Gastroesophageal sphincter (tissue), 4 donors: Measurements from ENCODE around the gene TMEM191C. TPM values are rescaled to one million over a fixed set of nuclear protein-coding genes. Genes with fewer than 3 reads are reported as not detected.

Experiments used
- total RNA-seq, 4 donors: library from RNA; depleted of rRNA; stranded (reverse); fragments of >200 nt; gene quantifications; one replicate each; pipeline ENCODE4 v1.1.0, GENCODE V29; 2016

The TMEM191C gene
- total RNA-seq, 4 donors from 2014 or later: 0.15 to 4.4 (median 0.27) TPM; not detected in 1

Other genes with a start within 250 kb of the TMEM191C start
- gene RIMBP3B, start 83.6 kb upstream of the TMEM191C start, total RNA-seq: under 1 TPM in 2 of 4 donors, not detected in 2; under 0.01 to 0.12 TPM
- gene HIC2, start 50.0 kb upstream of the TMEM191C start, total RNA-seq: 1 to 10 TPM; 4.4 to 5.1 (median 4.8) TPM
- gene RIMBP3C, start 84.1 kb downstream of the TMEM191C start, total RNA-seq: under 1 TPM; 0.15 to 0.40 (median 0.25) TPM
- gene UBE2L3, start 100.3 kb downstream of the TMEM191C start, total RNA-seq: 10 to 100 TPM; 40.5 to 94.4 (median 60.0) TPM
- gene YDJC, start 162.6 kb downstream of the TMEM191C start, total RNA-seq: 10 to 100 TPM; 13.1 to 23.6 (median 22.1) TPM
- 1 to 10 TPM in 1 of 4 donors, under 1 TPM in 3; 0.16 to 1.3 (median 0.20) TPM for gene CCDC116, start 165.4 kb downstream of the TMEM191C start, total RNA-seq
- gene SDF2L1, start 174.9 kb downstream of the TMEM191C start, total RNA-seq: 10 to 100 TPM; 20.7 to 44.1 (median 30.5) TPM
- gene PPIL2, start 198.6 kb downstream of the TMEM191C start, total RNA-seq: 10 to 100 TPM; 18.6 to 38.0 (median 22.4) TPM